Measurements from ENCODE around the gene RNF31.
A peak's percentile ranks its signal among the peaks of the same experiment; 100 is the strongest.

Gene RNF31

DNA sequence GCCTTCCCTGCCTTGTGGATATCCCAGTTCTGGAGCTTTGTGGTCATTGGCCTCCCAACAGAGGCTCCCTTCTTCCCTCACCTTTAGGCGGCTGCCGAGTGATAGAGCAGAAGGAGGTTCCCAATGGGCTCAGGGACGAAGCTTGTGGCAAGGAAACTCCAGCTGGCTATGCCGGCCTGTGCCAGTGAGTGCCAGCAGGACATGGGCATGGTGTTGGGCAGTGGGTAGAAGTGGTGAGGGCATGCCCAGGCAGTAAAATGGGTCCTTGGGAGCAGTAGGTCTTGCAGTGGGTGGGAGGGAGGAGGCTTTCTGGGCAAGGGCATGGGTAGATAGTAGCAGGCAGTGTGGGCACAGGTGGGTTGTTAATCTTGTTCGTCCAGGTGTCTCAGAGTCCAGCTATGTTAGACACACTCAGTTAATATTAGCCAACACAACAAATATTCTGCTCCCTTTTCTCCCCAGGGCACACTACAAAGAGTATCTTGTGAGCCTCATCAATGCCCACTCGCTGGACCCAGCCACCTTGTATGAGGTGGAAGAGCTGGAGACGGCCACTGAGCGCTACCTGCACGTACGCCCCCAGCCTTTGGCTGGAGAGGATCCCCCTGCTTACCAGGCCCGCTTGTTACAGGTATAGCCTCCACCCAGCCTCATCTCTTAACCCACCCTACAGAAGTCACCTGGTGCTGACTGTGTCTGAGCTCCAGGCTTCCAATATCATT, 12.6 kb downstream of the RNF31 start:
- DNase-seq (ENCODE audit: low spot score) = no peak

DNA sequence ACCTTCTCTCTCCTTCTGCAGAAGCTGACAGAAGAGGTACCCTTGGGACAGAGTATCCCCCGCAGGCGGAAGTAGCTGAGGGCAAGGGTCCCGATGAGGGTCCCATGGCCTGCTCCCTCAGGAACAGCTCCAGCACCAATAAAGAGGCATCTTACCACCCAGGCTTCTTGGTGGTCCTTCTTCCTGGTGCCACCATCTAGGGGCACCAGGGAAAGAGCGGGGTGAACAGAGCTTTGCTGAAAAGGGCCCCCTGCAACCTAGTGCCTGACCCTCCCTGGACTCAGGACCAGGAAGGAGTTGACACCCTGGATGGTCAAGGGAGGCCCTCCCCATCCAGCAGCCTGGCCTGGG, 13.2 kb downstream of the RNF31 start:
- no peak for DNase-seq (ENCODE audit: low spot score)

DNA sequence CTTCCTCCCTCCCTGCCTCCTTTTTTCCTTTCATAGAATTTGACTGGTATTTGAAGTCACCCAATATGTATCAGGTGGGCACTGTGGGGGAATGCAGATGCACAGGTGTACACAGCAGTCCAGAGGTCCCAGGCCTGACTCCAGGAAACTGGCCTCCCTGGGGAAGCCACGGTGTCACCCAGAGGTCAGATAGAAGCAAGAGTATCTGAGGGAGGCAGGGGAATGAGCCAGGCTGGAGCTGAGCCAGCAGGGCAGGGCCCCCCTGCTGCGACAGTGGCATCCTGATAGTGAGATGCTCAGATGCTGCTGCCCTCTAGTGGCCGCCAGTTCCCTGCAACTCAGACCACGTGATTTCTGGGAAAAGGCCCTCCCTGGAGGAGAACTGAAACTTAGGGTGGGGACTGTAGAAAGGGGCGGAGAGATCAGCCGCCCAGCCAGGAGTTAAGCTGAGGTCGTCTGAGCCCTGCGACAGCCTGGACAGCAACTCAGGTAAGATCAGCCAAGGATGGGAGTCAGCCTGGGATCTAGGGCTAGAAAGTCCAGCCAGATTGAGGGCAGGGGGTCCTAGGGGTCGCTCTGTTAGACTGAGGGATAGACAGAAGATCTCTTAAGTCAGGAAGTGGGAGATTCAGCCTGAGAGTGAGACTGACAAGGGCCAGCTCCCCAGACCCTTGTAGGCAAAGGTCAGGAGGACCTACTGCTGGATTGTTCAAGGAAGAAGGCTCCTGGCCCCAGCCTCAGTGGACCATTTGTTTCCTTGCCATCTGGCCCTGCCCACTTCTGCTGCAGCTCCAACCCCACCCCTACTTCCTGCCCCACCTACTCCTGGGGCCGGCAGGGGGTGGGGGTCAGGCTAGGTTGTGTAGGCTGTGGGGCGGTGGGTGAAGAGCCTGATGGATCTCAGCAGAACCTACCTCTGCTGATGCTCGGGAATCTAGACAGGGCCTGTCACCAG, 13.8 kb downstream of the RNF31 start, which contains the start of gene IRF9:
IRF9 (plus strand) TSS at position 416 of the 955 bp plus-strand sequence. CDS start 880 bp downstream, outside the sequence.
- peak; percentile 97 for DNase-seq (ENCODE audit: low spot score)

DNA sequence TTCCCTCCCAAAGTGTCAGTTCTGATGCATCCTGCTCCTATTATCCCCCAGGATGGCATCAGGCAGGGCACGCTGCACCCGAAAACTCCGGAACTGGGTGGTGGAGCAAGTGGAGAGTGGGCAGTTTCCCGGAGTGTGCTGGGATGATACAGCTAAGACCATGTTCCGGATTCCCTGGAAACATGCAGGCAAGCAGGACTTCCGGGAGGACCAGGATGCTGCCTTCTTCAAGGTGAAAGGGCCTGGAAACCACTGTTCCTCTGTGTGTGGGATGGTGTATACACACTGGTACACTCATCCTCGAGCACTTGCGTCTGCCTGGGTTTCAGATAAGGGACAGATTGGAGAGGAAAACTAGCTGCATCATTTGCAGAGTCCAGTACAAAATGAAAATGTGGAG, 14.8 kb downstream of the RNF31 start:
- no peak for DNase-seq (ENCODE audit: low spot score)

DNA sequence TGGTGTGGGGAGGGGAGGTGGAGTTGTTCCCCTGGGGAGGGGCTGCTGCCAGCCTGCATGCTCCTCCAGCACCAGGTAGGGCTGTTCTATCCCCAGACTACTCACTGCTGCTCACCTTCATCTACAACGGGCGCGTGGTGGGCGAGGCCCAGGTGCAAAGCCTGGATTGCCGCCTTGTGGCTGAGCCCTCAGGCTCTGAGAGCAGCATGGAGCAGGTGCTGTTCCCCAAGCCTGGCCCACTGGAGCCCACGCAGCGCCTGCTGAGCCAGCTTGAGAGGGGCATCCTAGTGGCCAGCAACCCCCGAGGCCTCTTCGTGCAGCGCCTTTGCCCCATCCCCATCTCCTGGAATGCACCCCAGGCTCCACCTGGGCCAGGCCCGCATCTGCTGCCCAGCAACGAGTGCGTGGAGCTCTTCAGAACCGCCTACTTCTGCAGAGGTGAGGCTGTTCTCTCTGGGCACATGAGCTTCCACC, 17.3 kb downstream of the RNF31 start:
- DNase-seq (ENCODE audit: low spot score) = no peak

GRCh38 chr14:24165785-24166184, 18.5 kb downstream of the RNF31 start:
- no peak for DNase-seq (ENCODE audit: low spot score)

GRCh38 chr14:24167469-24168114, 20.3 kb downstream of the RNF31 start:
- no peak for DNase-seq (ENCODE audit: low spot score)

DNA sequence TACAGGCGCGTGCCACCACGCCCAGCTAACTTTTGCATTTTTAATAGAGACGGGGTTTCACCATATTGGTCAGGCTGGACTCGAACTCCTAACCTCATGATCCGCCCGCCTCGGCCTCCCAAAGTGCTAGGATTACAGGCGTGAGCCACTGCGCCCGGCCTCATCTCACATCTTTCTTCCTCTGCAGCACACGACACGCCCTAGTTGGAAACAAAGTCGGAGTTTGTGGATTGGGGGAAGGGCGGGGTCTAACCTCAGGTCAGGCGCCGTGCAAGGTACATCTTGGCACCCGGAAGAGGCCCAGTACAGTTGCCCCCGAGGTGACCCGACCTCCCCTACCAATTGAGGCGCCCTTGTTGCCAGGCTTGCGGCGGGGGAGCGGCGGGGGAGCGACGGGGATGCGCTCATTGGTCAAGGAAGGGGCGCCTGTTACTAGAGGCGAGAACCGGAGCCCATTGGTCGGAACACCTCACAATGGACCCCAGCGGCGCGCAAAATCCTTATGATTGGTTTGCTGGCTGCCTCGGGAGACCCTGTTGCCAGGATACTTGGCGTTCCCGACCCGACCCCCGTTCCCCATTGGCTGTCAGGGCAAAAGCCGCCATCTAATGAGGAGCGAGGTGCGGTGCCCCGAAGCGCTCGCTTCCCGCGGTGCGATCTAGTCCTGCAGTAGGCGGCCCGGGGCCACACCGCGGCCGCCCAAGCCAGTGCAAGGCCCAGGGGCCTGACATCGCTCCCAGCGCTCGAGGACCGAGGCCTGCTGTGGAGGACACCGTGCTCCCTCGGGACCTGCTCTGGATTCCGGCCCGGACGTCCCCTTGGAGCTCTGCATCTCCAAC, 24.3 kb downstream of the RNF31 start, which contains the start of gene REC8:
REC8 (plus strand) TSS at position 659 of the 839 bp plus-strand sequence. CDS start 473 bp downstream, outside the sequence.
- no peak for DNase-seq (ENCODE audit: low spot score)

DNA sequence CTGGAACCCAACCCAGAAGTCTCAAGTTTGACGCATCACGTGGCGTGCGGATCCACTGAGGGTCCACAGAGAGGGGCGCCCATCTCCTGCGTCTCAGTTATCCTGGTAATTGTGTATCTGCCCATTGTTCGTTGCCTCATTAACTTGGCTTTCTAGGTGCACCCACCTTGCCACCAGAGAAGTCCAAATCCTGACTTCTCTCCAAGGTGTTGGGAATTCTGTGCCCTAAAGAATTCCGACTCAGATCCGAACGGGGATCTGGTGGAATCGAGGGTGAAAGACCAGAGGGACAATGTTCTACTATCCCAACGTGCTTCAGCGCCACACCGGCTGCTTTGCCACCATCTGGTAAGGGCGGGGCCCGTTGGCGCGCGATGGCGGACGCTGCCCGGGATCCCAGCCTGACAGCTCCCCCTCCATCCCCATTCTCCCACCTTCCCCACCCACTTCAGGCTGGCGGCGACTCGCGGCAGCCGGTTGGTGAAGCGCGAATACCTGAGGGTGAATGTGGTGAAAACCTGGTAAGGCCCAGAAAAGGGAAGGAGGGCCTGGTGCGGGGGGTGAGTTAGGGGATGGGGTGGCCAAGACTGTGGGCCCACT, 25.1 kb downstream of the RNF31 start:
- no peak for DNase-seq (ENCODE audit: low spot score)

GRCh38 chr14:24172871-24173281, 25.6 kb downstream of the RNF31 start:
- DNase-seq (ENCODE audit: low spot score) = no peak

DNA sequence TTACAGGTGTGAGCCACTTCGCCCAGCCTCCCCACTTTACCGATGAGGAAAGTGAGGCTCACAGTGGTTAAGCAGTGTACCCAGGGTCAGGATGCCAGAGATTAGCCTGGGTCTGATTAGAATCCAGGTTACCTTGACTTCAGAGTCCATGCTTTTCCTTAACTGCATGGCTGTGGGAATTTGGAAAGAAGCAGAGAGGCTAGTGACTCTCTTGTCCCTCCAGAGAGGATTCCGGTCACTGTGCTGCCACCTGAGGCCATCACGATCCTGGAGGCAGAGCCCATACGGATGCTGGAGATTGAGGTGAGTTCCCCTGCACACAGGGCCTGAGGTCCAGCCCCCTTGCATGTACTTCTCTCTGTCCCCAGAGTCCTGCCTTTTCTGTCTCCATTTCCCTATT, 29.3 kb downstream of the RNF31 start:
- DNase-seq (ENCODE audit: low spot score) = no peak

GRCh38 chr14:24177041-24177825, 29.9 kb downstream of the RNF31 start:
- no peak for DNase-seq (ENCODE audit: low spot score)

DNA sequence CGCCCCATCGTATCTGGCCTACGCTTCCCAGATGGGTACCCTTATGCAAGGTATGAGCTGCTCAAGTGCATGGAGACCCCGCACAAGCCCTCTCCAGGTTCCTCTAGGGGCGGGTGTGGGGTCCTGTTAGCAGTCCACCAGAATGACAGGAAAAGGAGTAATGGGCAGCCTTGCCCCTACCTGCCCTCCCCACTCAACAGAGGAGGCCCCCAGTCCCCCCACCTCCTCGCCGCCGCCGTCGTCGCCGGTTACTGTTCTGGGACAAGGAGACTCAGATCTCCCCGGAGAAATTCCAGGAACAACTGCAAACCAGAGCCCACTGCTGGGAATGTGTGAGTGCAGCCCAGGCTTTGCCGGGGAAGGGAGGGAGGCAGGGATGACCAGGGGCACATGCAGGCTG, 30.6 kb downstream of the RNF31 start:
- DNase-seq (ENCODE audit: low spot score) = no peak

DNA sequence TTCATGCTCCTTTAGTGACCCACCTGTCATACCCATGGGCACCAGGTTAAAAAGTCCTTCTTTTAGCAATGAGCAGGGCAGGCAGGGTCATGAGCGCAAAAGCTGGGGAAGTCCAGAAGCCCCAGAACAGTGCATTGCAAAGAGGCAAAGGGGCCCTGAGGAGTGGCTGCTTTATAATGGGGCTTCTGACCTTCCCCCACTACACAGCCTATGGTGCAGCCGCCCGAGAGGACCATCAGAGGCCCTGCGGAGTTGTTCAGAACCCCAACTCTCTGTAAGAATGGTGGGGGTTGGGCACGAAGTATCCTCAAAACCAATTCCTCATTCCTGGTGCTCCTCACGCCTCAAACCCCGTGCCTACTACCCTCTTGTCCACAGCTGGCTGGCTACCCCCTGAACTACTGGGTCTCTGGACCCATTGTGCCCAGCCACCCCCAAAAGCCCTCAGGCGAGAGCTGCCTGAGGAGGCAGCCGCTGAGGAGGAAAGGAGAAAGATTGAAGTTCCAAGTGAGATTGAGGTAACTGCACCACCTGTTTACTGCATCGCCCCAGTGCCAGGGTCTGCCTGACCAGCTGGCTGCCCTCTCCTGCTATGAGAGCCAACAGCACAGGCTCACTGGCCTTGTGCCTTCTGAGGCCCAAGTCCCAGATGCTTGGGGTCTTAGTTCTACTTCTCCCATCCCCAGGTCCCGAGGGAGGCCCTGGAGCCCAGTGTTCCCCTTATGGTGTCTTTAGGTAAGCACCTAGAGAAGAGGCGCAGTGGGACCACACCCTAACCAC, 31.3 kb downstream of the RNF31 start:
- DNase-seq (ENCODE audit: low spot score) = no peak

DNA sequence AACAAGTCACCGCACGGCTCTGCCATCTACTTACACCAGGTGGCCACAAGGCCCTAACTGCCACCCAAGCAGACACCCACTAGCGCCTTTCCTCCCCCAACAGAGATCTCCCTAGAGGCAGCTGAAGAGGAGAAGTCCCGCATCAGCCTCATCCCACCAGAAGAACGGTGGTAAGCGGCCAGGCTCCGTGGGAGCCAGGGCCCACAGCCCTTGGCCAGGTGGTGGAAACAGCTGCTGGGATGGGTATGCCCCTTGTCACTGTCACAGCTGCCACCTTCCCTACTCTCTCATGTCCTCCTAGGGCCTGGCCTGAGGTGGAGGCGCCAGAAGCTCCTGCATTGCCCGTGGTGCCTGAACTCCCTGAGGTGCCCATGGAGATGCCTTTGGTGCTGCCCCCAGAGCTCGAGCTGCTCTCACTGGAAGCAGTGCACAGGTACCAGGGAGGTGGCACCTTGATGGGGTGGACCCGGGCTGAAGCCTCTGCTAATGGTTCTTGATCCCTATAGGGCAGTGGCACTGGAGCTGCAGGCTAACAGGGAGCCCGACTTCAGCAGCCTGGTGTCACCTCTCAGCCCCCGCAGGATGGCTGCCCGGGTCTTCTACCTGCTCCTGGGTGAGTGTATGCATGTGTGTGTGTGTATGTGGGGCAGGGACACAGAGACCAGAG, 32.1 kb downstream of the RNF31 start:
- DNase-seq (ENCODE audit: low spot score) = no peak

DNA sequence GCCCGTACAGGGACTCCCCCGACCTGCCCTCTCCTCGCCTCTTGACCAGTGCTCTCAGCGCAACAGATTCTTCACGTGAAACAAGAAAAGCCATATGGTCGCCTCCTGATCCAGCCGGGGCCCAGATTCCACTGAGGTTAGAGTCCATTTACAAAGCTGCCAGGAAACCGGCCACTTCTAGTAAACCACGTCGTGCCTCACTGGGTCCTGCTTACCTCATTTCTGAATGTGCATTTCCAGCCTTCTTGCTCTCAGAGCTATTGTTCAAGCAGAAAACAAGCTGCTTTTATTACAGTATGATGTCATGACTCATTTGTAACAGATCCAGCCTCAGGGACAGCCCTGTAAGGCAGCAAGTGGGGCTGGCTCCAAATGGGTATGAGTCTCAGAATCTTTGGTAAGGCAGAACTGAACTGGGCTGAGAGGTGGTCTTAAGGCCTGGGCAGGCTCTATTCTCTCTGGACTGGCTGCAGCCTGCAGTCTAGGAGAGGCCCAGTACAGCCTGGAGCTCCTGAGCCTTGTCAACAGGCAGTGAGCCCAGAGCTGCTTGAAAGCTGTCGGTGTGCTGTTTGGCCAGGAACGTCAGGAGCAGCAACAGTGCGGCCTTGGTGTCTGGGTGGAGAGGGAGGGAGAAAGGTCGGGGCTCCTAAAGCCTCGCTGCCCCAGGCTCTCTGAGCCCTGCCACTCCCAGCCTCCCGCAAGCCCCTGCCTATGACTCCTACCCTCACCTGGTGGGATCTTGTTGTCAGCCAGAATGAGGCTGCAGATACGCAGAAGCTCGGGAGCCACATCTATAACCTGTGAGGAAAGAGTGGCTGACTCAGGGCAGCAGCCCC, 32.9 kb downstream of the RNF31 start:
- DNase-seq (ENCODE audit: low spot score) = no peak

GRCh38 chr14:24181371-24182077, 34.2 kb downstream of the RNF31 start:
- DNase-seq (ENCODE audit: low spot score) = no peak

Measured in LoVo (cell line).